ENCODE results near the gene ZNF770. TPM values are rescaled to one million over a fixed set of nuclear protein-coding genes. Genes with fewer than 3 reads are reported as not detected.

The ZNF770 gene
- total RNA-seq, 1 donor from 2014 or later = 22.9 TPM

Other genes with a start within 250 kb of the ZNF770 start
- not detected in 2 replicates for gene GJD2, start 233.3 kb downstream of the ZNF770 start, total RNA-seq
- not detected in 2 replicates for gene ACTC1, start 192.7 kb downstream of the ZNF770 start, total RNA-seq
- gene AQR, start 18.5 kb downstream of the ZNF770 start, total RNA-seq = 24.5 and 29.2 TPM in 2 replicates
- gene NANOGP8, start 97.0 kb upstream of the ZNF770 start, total RNA-seq = not detected in 2 replicates